Occipital lobe (tissue), 2 donors: ENCODE measurements around the gene SDK2. TPM values are rescaled to one million over a fixed set of nuclear protein-coding genes. Genes with fewer than 3 reads are reported as not detected.
A peak's percentile ranks its signal among the peaks of the same experiment; 100 is the strongest.

Experiments
- DNase-seq: peaks from one replicate; lab custom pipeline; 2025; lab: John Stamatoyannopoulos, UW
- total RNA-seq: library from RNA; depleted of rRNA; stranded (reverse); fragments of >200 nt; gene quantifications from one replicate; pipeline ENCODE4 v1.2.3, GENCODE V29; 2014

The SDK2 gene
- total RNA-seq, 1 donor from 2014 or later, result 6.9 TPM

- peak; percentile 35 for DNase-seq
Observed at GRCh38 chr17:73369817-73370490, 274.3 kb downstream of the SDK2 start.

DNA sequence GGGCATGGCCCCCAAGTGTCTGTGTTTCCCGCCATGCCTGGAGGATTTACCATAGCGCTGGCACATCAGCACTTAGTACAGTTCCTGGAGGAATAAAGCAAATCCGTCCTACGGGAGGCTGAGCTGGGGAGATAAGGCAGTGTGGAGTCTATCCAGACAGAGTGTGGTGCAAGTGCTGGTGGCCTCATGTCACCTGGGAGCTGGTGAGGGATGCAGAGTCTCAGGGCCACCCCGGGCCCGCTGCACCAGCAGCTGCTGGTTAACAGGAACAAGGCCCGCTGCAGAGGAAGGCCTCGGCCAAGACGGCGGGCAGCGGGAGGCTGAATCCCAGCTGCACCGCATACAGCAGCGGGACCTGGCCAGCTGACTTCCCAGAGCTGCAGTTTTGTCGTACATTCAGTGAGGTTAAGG lies 275.1 kb downstream of the SDK2 start:
- no peak for DNase-seq

DNA sequence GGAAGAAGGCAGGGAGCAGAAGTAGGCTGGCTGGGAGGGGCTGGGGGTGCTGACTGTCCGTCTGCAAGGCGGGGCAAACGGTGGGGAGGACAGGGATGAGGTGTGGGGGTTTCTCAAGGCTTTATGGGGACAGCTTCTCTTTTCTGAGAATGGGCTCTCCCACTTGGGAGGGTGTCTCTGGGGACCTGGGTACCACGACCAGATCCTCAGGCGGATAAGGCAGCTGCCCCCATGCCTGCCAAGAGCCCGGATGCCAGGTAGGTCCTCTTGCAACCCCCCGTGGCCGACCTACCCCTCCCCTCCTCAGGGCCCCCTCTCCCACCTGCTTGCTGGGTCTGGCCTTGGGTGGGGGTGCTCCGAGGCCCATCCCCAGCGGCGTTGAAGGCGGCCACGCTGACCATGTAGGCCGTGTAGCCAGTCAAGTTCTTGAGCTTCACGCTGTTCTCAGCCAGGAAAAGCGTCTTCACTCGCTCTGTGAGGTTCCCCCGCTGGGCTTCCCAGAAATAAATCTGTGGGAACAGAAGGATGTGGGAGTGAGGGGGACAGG lies 276.1 kb downstream of the SDK2 start:
- no peak for DNase-seq

DNA sequence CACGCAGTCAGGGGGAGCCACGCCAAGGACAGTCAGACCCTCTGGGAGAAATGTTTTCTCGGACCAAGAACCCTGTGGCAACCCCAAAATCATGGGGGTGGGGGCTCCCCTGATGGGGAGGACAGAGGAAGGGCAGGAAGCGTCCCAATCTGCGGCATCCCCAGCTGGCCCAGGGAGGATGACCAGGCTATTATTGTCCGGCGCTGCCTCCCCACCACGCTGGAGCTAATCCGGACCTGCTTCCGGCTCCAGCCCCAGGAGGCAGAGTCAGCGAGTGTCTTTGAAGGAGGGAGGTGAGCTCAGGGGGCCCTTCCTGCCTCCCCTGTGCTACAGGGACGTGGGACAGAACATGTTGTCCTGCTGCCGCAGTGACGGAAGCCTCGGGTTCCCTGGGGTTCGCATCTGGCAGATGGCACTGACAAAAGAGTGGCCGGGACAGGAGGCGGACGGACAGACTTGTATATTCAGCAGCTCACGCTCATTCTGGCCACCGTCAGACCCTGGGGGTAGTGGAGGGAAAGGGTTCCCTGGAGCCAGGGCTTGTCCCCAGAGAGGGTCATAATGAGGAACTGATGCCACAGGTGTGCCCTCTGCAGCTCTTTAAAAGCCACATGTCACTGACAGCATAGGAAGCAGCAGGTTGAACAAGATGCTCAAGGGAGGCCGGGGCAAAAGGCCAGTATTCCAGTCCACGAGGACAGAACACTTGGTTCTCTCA lies 278.2 kb downstream of the SDK2 start:
- DNase-seq, result no peak

GRCh38 chr17:73365301-73365874 lies 278.9 kb downstream of the SDK2 start:
- no peak for DNase-seq

- DNase-seq, result no peak
Observed at GRCh38 chr17:73364155-73364522, 280.1 kb downstream of the SDK2 start.

DNA sequence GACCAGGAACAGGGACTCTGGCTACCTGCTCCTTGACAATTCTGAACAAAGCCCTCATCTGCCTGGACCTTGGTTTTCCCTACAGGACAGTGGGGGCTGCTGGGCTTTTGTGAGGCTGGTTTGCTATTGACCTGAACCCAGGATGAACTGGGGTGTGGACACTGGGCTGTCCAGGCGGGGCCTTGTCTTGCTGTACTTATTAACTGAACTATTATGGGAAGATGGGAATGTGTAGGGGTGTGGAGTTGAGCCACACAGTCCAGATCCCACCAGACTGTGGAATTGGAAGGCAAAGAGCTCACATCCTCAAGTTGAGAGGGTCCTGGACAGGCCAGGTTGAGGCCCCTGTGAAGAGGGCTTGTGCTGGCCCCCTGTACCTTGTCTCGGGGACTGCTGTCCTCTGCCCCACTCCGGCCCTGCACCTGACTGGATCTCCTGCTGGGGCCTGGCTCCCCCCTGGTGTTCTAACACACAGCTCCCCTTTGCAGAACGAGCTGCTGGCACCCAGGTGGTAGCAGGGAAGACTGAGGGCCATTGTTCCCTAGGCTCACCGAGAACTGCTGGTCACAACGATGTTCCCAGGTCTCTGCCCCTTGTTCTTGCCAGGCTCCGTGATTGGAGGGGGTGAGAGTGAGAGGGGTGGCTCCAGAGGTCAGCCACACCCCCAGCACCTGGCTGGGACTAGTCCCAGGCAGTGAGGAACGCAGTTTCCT lies 280.6 kb downstream of the SDK2 start:
- DNase-seq, result no peak

GRCh38 chr17:73362697-73363096 lies 281.5 kb downstream of the SDK2 start:
- no peak for DNase-seq

GRCh38 chr17:73360961-73361761 lies 283.1 kb downstream of the SDK2 start:
- no peak for DNase-seq

- no peak for DNase-seq
Observed at GRCh38 chr17:73359987-73360410, 284.2 kb downstream of the SDK2 start.

DNA sequence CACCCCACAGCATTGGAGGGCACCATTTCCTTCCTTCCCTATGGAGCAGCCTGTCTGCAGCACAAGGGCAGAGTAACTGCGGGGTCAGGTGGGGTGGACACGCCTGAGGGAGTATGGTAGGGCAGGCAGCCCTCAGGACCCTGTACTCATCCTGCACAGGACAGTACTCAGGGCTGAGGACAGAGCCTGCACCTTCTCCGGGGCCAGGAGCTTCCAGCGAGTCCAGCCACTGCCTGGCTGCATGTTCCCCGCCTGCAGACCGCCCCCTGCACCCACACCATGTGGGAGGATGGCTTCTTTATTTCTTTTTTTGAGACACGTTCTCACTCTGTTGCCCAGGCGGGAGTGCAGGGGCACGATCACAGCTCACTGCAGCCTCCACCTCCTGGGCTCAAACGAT lies 284.9 kb downstream of the SDK2 start:
- DNase-seq, result no peak

DNA sequence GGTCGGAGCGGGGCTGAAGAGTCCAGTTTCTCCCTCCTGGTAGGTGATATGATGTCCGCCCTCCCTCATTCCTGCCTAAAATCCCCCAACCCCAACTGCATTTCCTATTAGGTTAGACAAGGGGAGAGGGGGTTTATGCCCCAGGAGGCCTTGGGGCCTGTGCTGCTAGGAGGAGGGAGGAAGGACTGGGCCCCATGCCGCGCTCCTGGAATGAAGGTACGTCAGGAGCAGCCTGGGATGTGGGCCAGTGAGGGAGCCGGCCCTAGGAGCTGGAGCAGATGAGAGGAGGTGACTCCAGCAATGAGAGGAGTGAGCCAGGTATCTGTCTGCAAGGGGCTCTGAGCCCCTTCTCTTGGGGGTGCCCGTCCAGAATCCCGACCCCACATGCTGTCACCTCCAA lies 285.6 kb downstream of the SDK2 start:
- no peak for DNase-seq

GRCh38 chr17:73357981-73358380 lies 286.3 kb downstream of the SDK2 start:
- no peak for DNase-seq

- DNase-seq, result no peak
Observed at GRCh38 chr17:73357318-73357717, 286.9 kb downstream of the SDK2 start.

- no peak for DNase-seq
Observed at GRCh38 chr17:73356561-73357170, 287.6 kb downstream of the SDK2 start.

DNA sequence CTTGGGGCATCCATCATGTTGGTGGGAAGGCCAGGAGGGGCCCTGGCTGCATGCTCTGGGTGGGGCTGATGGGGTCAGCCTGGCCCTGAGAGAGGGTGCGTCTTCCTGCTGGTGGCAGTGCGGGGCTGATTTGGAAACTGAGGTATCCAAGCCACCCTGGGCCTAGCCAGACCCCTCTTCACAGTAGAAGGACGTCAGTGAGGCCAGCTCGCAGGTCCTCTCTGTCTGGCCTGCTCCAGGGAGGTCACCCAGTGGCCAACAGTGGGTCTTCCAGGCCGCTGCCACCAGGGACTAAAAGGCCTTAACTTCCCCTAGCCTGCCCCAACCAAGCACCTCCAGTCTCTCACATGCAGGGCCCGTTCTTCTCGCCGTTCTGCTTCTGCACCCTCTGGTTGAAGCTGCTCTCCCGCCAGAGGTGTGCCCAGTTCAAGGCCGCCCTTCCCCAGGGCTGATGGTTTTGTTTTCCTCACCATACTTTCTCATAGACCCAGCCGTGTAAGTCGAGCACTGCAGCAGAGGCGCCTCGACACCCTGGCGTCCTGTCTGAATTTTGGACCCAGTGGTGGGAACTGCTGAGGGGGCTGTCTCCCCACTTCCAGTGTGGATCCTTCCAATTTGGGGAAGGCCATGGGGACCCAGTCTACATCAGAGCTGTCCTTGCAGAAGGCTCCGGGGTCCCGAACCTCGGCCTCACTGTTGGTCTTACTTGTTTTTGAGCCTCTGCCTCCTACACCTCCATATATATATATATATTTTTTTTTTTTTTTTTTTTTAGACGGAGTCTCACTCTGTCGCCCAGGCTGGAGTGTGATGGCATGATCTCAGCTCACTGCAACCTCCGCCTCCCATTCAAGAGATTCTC lies 289.6 kb downstream of the SDK2 start:
- DNase-seq, result no peak

DNA sequence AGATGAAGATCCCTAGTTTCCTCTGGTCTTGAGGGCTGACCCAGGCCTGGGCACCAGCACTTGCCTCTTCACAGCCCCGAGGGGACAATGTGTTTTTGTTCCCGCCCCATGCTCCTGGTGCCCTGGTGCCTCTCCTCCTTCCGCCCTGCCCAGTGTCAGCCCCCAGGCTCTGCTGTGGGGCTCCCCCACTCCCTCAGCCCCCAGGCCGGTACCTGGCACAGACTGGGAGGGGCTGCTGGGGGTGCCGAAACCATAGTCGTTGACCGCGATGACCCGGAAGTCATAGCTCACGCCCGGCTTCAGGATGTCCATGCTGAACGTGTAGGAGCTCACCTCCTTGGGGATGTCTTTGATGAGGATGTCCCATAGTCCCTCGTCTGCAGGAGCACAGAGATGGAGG lies 292.0 kb downstream of the SDK2 start:
- no peak for DNase-seq

DNA sequence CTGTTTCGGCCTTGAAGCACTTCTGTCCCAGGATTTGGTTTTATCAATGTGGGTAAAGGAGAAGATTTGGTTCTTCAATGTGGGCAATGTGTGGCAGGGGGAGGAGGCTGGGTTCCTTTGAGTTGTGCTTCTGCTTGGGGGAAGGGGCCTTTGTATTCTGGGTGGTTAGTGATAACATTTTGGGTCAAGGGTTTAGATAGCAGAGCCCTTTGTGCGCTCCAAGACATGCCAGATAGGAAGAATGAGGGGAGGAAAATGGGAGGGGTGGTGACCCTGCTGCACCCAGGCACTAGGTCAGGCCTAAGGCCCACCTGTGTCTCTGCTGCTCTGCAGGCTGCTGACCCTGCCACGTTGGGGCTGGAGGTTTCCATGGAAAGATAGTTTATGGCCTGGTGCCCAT lies 292.5 kb downstream of the SDK2 start:
- DNase-seq, result no peak

DNA sequence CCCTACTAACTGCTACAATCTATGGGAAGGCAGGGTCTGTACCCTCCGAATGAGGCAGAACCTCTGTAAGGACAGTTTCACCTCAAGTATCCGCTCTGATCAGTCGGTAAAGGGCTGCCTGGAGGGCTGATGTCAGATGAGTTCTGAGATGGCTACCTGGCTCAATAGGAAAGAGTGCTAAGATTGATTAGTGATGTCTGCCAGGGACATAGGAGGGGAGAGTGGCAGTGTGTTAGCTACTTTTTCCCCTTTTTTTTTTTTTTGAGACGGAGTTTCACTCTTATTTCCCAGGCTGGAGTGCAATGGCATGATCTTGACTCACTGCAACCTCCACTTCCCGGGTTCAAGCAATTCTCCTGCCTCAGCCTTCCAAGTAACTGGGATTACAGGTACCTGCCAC lies 293.4 kb downstream of the SDK2 start:
- DNase-seq, result no peak

- no peak for DNase-seq
Observed at GRCh38 chr17:73349647-73350046, 294.6 kb downstream of the SDK2 start.
